GM23338 (cell line): Measurements from ENCODE around the gene KCNJ16. TPM values are rescaled to one million over a fixed set of nuclear protein-coding genes. Genes with fewer than 3 reads are reported as not detected.

Source experiments
- ATAC-seq: fragments of 200-7000 bp; cut with Tn5 transposase; 3 replicates; pipeline ENCODE4 v1.9.1; 2020
- DNase-seq: peaks from one replicate; pipeline ENCODE4 v3.0.0-alpha.2; 2015; ENCODE audit warnings: low spot score
- H2AFZ ChIP-seq: fragments of 200-600 bp; sonication (generic); 2 replicates; pipeline ENCODE4 v1.8.0; 2016; ENCODE audit warnings: antibody characterized with exemption, mild to moderate bottlenecking, moderate library complexity
- H3F3A ChIP-seq: fragments of 200-600 bp; sonication (generic); replicated peaks from 2 replicates; pipeline ENCODE4 v1.8.0; 2017; ENCODE audit warnings: antibody characterized with exemption, mixed run types, low read depth
- H3K27ac ChIP-seq: fragments of 200-600 bp; sonication (generic); 2 replicates; pipeline ENCODE4 v1.6.1; 2016; ENCODE audit warnings: low read depth
- H3K27me3 ChIP-seq: fragments of 200-600 bp; sonication (generic); 2 replicates; pipeline ENCODE4 v1.8.0; 2016; ENCODE audit warnings: mild to moderate bottlenecking, mixed run types, moderate library complexity; ENCODE audit not compliant: insufficient read depth
- H3K36me3 ChIP-seq: fragments of 200-600 bp; sonication (generic); 2 replicates; pipeline ENCODE4 v1.8.0; 2016; ENCODE audit warnings: mild to moderate bottlenecking; ENCODE audit not compliant: insufficient read depth
- H3K4me1 ChIP-seq: fragments of 200-600 bp; sonication (generic); 2 replicates; pipeline ENCODE4 v1.8.0; 2016; ENCODE audit warnings: mild to moderate bottlenecking, moderate library complexity; ENCODE audit not compliant: insufficient read depth
- H3K4me2 ChIP-seq: fragments of 200-600 bp; sonication (generic); 2 replicates; pipeline ENCODE4 v1.7.1; 2017; ENCODE audit warnings: mixed run types
- H3K4me3 ChIP-seq: fragments of 200-600 bp; sonication (generic); 2 replicates; pipeline ENCODE4 v1.6.1; 2016; ENCODE audit warnings: mixed run types
- H3K79me2 ChIP-seq: fragments of 200-600 bp; sonication (generic); replicated peaks from 2 replicates; pipeline ENCODE4 v1.8.0; 2017; ENCODE audit warnings: mild to moderate bottlenecking; ENCODE audit not compliant: insufficient read depth
- H3K9me2 ChIP-seq: fragments of 200-600 bp; sonication (generic); 2 replicates; pipeline ENCODE4 v1.8.0; 2017; ENCODE audit not compliant: insufficient read depth
- H4K20me1 ChIP-seq: fragments of 200-600 bp; sonication (generic); replicated peaks from 2 replicates; pipeline ENCODE4 v1.8.0; 2017; ENCODE audit warnings: mild to moderate bottlenecking; ENCODE audit not compliant: insufficient read depth
- H3K27ac Mint-ChIP-seq: 2 replicates; pipeline ENCODE4 v1.8.0; 2020; ENCODE audit warnings: inconsistent platforms, mild to moderate bottlenecking, moderate library complexity, mixed read lengths
- H3K27me3 Mint-ChIP-seq: 3 replicates; pipeline ENCODE4 v1.8.0; 2022; ENCODE audit warnings: low read depth, mild to moderate bottlenecking, moderate library complexity, mixed read lengths, inconsistent platforms; ENCODE audit not compliant: insufficient read depth, poor library complexity
- H3K36me3 Mint-ChIP-seq: 3 replicates; pipeline ENCODE4 v1.8.0; 2021; ENCODE audit warnings: low read depth, mild to moderate bottlenecking, inconsistent platforms, moderate library complexity, mixed read lengths
- H3K4me1 Mint-ChIP-seq: 3 replicates; pipeline ENCODE4 v1.8.0; 2020; ENCODE audit warnings: mild to moderate bottlenecking, inconsistent platforms, mixed read lengths
- H3K4me3 Mint-ChIP-seq: 3 replicates; pipeline ENCODE4 v1.8.0; 2021; ENCODE audit warnings: moderate library complexity, mild to moderate bottlenecking, inconsistent platforms, mixed read lengths
- H3K9me3 Mint-ChIP-seq: 3 replicates; pipeline ENCODE4 v1.8.0; 2020; ENCODE audit warnings: moderate library complexity, mild to moderate bottlenecking, inconsistent platforms, mixed read lengths
- CREB1 ChIP-seq: fragments of 250-450 bp; sonication (Bioruptor Pico); IDR thresholded peaks from 2 replicates; pipeline ENCODE4 v1.5.0; 2020; ENCODE audit warnings: low read depth, mild to moderate bottlenecking, moderate library complexity
- EZH2 ChIP-seq: fragments of 200-600 bp; sonication (generic); IDR thresholded peaks from one replicate; pipeline ENCODE4 v1.8.0; 2017; ENCODE audit warnings: antibody characterized with exemption, mild to moderate bottlenecking, low read depth; ENCODE audit not compliant: unreplicated experiment
- STAT1 ChIP-seq: IDR thresholded peaks from one replicate; pipeline ENCODE4 v1.6.1; 2016; ENCODE audit warnings: antibody characterized with exemption; ENCODE audit not compliant: unreplicated experiment
- polyA plus RNA-seq: library from polyadenylated mRNA; unstranded; fragments of >200 nt; fragmentation: Nextera tagmentation; extraction: Ambion mirVana; gene quantifications from 2 replicates; pipeline ENCODE4 v1.2.1, GENCODE V29; 2016
- total RNA-seq: library from RNA; depleted of rRNA; stranded (reverse); fragments of >200 nt; shearing (Covaris generic); gene quantifications from 2 replicates; pipeline ENCODE4 v1.2.3, GENCODE V29; 2014
- TF ChIP-seq, protein P1 (sequence below): IDR thresholded peaks from 2 replicates; pipeline ENCODE4 v1.6.1; 2016; ENCODE audit warnings: antibody characterized with exemption
- TF ChIP-seq, protein P2 (sequence below): fragments of 250-450 bp; sonication (Bioruptor Pico); IDR thresholded peaks from 2 replicates; pipeline ENCODE4 v1.5.0; 2020; ENCODE audit warnings: mild to moderate bottlenecking, moderate library complexity
- TF ChIP-seq, protein P3 (sequence below): IDR thresholded peaks from one replicate; pipeline ENCODE4 v1.6.1; 2018; ENCODE audit warnings: antibody characterized with exemption; ENCODE audit not compliant: unreplicated experiment

KCNJ16 gene
- total and polyA plus RNA-seq, 2 experiments from 2014 or later, result not detected

DNA sequence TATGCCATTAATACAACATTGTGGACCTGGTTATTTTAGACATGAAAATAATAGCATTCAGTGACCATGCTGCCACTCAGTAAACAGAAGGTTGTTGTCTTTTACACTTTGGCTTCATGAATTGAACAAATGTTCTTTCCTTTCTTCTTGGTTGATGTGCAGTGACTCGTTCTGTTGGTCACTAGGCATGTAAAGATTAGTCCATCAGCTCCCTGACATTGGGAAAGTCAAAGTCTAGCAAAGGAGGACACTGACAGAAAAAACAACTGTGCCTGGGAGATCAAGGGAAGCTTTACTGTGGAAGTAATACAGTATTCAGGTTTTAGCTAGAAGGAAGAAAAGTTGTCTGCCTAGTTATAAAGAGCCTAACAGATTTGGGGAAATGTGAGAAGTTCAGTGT, 6.9 kb downstream of the KCNJ16 start:
- Mint-ChIP-seq H3K36me3 (no peaks in the 10 kb centered on the region), H3K9me3 (no peaks in the 10 kb centered on the region), H3K4me3 (no peak overlapping the region), H3K4me1 (no peaks in the 10 kb centered on the region), H3K27me3 (no peaks in the 10 kb centered on the region), H3K27ac (no peak overlapping the region)
- Histone ChIP-seq H3K36me3 (no peaks in the 10 kb centered on the region), H3K9me2 (no peaks in the 10 kb centered on the region), H3K79me2 (no peaks in the 10 kb centered on the region), H3K4me1 (no peaks in the 10 kb centered on the region), H3K4me2 (no peak overlapping the region), H3K4me3 (no peak overlapping the region), H3K27ac (no peak overlapping the region), H2AFZ (no peak overlapping the region), H3K27me3 (no peaks in the 10 kb centered on the region), H4K20me1 (no peaks in the 10 kb centered on the region), H3F3A (no peaks in the 10 kb centered on the region)
- DNase-seq, result no peak
- no peak for ATAC-seq
- TF ChIP-seq, protein P1, sequence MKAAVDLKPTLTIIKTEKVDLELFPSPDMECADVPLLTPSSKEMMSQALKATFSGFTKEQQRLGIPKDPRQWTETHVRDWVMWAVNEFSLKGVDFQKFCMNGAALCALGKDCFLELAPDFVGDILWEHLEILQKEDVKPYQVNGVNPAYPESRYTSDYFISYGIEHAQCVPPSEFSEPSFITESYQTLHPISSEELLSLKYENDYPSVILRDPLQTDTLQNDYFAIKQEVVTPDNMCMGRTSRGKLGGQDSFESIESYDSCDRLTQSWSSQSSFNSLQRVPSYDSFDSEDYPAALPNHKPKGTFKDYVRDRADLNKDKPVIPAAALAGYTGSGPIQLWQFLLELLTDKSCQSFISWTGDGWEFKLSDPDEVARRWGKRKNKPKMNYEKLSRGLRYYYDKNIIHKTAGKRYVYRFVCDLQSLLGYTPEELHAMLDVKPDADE, result no peak
- no peak for TF ChIP-seq CREB1 (CRISPR knock-in tag)
- TF ChIP-seq, protein P2, sequence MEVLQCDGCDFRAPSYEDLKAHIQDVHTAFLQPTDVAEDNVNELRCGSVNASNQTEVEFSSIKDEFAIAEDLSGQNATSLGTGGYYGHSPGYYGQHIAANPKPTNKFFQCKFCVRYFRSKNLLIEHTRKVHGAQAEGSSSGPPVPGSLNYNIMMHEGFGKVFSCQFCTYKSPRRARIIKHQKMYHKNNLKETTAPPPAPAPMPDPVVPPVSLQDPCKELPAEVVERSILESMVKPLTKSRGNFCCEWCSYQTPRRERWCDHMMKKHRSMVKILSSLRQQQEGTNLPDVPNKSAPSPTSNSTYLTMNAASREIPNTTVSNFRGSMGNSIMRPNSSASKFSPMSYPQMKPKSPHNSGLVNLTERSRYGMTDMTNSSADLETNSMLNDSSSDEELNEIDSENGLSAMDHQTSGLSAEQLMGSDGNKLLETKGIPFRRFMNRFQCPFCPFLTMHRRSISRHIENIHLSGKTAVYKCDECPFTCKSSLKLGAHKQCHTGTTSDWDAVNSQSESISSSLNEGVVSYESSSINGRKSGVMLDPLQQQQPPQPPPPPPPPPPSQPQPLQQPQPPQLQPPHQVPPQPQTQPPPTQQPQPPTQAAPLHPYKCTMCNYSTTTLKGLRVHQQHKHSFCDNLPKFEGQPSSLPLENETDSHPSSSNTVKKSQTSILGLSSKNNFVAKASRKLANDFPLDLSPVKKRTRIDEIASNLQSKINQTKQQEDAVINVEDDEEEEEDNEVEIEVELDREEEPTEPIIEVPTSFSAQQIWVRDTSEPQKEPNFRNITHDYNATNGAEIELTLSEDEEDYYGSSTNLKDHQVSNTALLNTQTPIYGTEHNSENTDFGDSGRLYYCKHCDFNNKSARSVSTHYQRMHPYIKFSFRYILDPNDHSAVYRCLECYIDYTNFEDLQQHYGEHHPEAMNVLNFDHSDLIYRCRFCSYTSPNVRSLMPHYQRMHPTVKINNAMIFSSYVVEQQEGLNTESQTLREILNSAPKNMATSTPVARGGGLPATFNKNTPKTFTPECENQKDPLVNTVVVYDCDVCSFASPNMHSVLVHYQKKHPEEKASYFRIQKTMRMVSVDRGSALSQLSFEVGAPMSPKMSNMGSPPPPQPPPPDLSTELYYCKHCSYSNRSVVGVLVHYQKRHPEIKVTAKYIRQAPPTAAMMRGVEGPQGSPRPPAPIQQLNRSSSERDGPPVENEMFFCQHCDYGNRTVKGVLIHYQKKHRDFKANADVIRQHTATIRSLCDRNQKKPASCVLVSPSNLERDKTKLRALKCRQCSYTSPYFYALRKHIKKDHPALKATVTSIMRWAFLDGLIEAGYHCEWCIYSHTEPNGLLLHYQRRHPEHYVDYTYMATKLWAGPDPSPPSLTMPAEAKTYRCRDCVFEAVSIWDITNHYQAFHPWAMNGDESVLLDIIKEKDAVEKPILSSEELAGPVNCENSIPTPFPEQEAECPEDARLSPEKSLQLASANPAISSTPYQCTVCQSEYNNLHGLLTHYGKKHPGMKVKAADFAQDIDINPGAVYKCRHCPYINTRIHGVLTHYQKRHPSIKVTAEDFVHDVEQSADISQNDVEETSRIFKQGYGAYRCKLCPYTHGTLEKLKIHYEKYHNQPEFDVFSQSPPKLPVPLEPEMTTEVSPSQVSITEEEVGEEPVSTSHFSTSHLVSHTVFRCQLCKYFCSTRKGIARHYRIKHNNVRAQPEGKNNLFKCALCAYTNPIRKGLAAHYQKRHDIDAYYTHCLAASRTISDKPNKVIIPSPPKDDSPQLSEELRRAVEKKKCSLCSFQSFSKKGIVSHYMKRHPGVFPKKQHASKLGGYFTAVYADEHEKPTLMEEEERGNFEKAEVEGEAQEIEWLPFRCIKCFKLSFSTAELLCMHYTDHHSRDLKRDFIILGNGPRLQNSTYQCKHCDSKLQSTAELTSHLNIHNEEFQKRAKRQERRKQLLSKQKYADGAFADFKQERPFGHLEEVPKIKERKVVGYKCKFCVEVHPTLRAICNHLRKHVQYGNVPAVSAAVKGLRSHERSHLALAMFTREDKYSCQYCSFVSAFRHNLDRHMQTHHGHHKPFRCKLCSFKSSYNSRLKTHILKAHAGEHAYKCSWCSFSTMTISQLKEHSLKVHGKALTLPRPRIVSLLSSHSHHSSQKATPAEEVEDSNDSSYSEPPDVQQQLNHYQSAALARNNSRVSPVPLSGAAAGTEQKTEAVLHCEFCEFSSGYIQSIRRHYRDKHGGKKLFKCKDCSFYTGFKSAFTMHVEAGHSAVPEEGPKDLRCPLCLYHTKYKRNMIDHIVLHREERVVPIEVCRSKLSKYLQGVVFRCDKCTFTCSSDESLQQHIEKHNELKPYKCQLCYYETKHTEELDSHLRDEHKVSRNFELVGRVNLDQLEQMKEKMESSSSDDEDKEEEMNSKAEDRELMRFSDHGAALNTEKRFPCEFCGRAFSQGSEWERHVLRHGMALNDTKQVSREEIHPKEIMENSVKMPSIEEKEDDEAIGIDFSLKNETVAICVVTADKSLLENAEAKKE (CRISPR knock-in tag), result no peak
- no peak for TF ChIP-seq STAT1

GRCh38 chr17:70084476-70084875, 9.5 kb downstream of the KCNJ16 start:
- DNase-seq, result peak; percentile 19
- Histone ChIP-seq H3K36me3 (no peaks in the 10 kb centered on the region), H2AFZ (no peak overlapping the region), H3K4me2 (no peak overlapping the region), H3K9me2 (no peaks in the 10 kb centered on the region), H3K27me3 (no peaks in the 10 kb centered on the region), H3K4me3 (no peak overlapping the region), H4K20me1 (no peaks in the 10 kb centered on the region), H3F3A (no peaks in the 10 kb centered on the region), H3K4me1 (no peaks in the 10 kb centered on the region), H3K27ac (no peak overlapping the region), H3K79me2 (no peaks in the 10 kb centered on the region)
- Mint-ChIP-seq H3K9me3 (no peaks in the 10 kb centered on the region), H3K36me3 (no peaks in the 10 kb centered on the region), H3K27ac (no peak overlapping the region), H3K4me1 (no peaks in the 10 kb centered on the region), H3K27me3 (no peaks in the 10 kb centered on the region), H3K4me3 (no peak overlapping the region)
- no peak; the same call in 1 of the 3 replicates for ATAC-seq
- TF ChIP-seq, protein P3, sequence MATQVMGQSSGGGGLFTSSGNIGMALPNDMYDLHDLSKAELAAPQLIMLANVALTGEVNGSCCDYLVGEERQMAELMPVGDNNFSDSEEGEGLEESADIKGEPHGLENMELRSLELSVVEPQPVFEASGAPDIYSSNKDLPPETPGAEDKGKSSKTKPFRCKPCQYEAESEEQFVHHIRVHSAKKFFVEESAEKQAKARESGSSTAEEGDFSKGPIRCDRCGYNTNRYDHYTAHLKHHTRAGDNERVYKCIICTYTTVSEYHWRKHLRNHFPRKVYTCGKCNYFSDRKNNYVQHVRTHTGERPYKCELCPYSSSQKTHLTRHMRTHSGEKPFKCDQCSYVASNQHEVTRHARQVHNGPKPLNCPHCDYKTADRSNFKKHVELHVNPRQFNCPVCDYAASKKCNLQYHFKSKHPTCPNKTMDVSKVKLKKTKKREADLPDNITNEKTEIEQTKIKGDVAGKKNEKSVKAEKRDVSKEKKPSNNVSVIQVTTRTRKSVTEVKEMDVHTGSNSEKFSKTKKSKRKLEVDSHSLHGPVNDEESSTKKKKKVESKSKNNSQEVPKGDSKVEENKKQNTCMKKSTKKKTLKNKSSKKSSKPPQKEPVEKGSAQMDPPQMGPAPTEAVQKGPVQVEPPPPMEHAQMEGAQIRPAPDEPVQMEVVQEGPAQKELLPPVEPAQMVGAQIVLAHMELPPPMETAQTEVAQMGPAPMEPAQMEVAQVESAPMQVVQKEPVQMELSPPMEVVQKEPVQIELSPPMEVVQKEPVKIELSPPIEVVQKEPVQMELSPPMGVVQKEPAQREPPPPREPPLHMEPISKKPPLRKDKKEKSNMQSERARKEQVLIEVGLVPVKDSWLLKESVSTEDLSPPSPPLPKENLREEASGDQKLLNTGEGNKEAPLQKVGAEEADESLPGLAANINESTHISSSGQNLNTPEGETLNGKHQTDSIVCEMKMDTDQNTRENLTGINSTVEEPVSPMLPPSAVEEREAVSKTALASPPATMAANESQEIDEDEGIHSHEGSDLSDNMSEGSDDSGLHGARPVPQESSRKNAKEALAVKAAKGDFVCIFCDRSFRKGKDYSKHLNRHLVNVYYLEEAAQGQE, result peak; percentile 65
- no peak for TF ChIP-seq EZH2
